ENCODE data around the gene ZNF423. TPM values are rescaled to one million over a fixed set of nuclear protein-coding genes. Genes with fewer than 3 reads are reported as not detected.

Gene ZNF423
- total and polyA plus RNA-seq, 2 experiments from 2014 or later, result 12.3 to 22.2 TPM

GRCh38 chr16:49464093-49464492, 391.8 kb downstream of the ZNF423 start:
- H3K4me1 ChIP-seq (ENCODE audit: low read depth), result no peaks in the 10 kb centered on the region
- no peak for TF ChIP-seq CTCF (IDR thresholded peaks at IDR 0.05; ENCODE audit: low read depth, low read length)
- peaks cover 21% of the 10 kb centered on the region for H3K27me3 ChIP-seq
- no peak for DNase-seq (ENCODE audit: low read depth in 1 of 2, low spot score in 1 of 2)
- H3K27ac ChIP-seq, result no peak overlapping the region
- no peak overlapping the region for H3K4me3 ChIP-seq
- H3K36me3 ChIP-seq, result no peaks in the 10 kb centered on the region
- H3K9me3 ChIP-seq (ENCODE audit: low read depth), result no peaks in the 10 kb centered on the region

- H3K4me1 ChIP-seq (ENCODE audit: low read depth), result no peaks in the 10 kb centered on the region
- no peak overlapping the region for H3K4me3 ChIP-seq
- no peaks in the 10 kb centered on the region for H3K9me3 ChIP-seq (ENCODE audit: low read depth)
- H3K27me3 ChIP-seq, result peaks cover 21% of the 10 kb centered on the region
- H3K27ac ChIP-seq, result no peak overlapping the region
- DNase-seq (ENCODE audit: low read depth in 1 of 2, low spot score in 1 of 2), result no peak
- H3K36me3 ChIP-seq, result no peaks in the 10 kb centered on the region
- TF ChIP-seq CTCF (IDR thresholded peaks at IDR 0.05; ENCODE audit: low read depth, low read length), result no peak
Measured at GRCh38 chr16:49463529-49463928, 392.4 kb downstream of the ZNF423 start.

- H3K9me3 ChIP-seq (ENCODE audit: low read depth), result no peaks in the 10 kb centered on the region
- no peak for TF ChIP-seq CTCF (IDR thresholded peaks at IDR 0.05; ENCODE audit: low read depth, low read length)
- H3K4me3 ChIP-seq, result no peak overlapping the region
- DNase-seq (ENCODE audit: low read depth in 1 of 2, low spot score in 1 of 2), result no peak
- no peak overlapping the region for H3K27ac ChIP-seq
- no peaks in the 10 kb centered on the region for H3K36me3 ChIP-seq
- peaks cover 21% of the 10 kb centered on the region for H3K27me3 ChIP-seq
- no peaks in the 10 kb centered on the region for H3K4me1 ChIP-seq (ENCODE audit: low read depth)
Measured at GRCh38 chr16:49462989-49463371, 392.9 kb downstream of the ZNF423 start.

GRCh38 chr16:49462362-49462988, 393.4 kb downstream of the ZNF423 start:
- H3K27me3 ChIP-seq, result peaks cover 21% of the 10 kb centered on the region
- no peak for DNase-seq (ENCODE audit: low read depth in 1 of 2, low spot score in 1 of 2)
- H3K36me3 ChIP-seq, result no peaks in the 10 kb centered on the region
- no peaks in the 10 kb centered on the region for H3K4me1 ChIP-seq (ENCODE audit: low read depth)
- H3K27ac ChIP-seq, result no peak overlapping the region
- H3K4me3 ChIP-seq, result no peak overlapping the region
- no peaks in the 10 kb centered on the region for H3K9me3 ChIP-seq (ENCODE audit: low read depth)
- no peak for TF ChIP-seq CTCF (IDR thresholded peaks at IDR 0.05; ENCODE audit: low read depth, low read length)

- Histone ChIP-seq H3K4me3 (no peak overlapping the region), H3K4me1 (ENCODE audit: low read depth) (no peaks in the 10 kb centered on the region), H3K27me3 (peaks cover 17% of the 10 kb centered on the region), H3K9me3 (ENCODE audit: low read depth) (no peaks in the 10 kb centered on the region), H3K36me3 (no peaks in the 10 kb centered on the region), H3K27ac (no peak overlapping the region)
- TF ChIP-seq CTCF (IDR thresholded peaks at IDR 0.05; ENCODE audit: low read depth, low read length), result no peak
- no peak for DNase-seq (ENCODE audit: low read depth in 1 of 2, low spot score in 1 of 2)
Measured at GRCh38 chr16:49461517-49461951, 394.4 kb downstream of the ZNF423 start.
